Stimulated activated CD4-positive, alpha-beta T cell treated with anti-CD3 and anti-CD28 coated beads, Interleukin-4, amount 100 ng/mL, for 1 hour (primary cell): ENCODE measurements around the gene RAD54L2.
"Not testable (repeated sequence)": the region's sequence is repeated elsewhere in the genome, so short reads cannot be mapped to it uniquely, and the experiment has no call there.

Experiments used
- DNase-seq: peaks from one replicate; pipeline ENCODE4 v3.0.0-alpha.2; 2020

Gene RAD54L2, protein sequence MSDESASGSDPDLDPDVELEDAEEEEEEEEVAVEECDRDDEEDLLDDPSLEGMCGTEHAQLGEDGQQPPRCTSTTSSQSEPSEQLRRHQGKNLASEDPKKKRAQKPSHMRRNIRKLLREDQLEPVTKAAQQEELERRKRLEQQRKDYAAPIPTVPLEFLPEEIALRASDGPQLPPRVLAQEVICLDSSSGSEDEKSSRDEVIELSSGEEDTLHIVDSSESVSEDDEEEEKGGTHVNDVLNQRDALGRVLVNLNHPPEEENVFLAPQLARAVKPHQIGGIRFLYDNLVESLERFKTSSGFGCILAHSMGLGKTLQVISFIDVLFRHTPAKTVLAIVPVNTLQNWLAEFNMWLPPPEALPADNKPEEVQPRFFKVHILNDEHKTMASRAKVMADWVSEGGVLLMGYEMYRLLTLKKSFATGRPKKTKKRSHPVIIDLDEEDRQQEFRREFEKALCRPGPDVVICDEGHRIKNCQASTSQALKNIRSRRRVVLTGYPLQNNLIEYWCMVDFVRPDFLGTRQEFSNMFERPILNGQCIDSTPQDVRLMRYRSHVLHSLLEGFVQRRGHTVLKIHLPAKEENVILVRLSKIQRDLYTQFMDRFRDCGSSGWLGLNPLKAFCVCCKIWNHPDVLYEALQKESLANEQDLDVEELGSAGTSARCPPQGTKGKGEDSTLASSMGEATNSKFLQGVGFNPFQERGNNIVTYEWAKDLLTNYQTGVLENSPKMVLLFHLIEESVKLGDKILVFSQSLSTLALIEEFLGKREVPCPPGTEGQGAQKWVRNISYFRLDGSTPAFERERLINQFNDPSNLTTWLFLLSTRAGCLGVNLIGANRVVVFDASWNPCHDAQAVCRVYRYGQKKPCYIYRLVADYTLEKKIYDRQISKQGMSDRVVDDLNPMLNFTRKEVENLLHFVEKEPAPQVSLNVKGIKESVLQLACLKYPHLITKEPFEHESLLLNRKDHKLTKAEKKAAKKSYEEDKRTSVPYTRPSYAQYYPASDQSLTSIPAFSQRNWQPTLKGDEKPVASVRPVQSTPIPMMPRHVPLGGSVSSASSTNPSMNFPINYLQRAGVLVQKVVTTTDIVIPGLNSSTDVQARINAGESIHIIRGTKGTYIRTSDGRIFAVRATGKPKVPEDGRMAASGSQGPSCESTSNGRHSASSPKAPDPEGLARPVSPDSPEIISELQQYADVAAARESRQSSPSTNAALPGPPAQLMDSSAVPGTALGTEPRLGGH (N-terminal part only)

DNA sequence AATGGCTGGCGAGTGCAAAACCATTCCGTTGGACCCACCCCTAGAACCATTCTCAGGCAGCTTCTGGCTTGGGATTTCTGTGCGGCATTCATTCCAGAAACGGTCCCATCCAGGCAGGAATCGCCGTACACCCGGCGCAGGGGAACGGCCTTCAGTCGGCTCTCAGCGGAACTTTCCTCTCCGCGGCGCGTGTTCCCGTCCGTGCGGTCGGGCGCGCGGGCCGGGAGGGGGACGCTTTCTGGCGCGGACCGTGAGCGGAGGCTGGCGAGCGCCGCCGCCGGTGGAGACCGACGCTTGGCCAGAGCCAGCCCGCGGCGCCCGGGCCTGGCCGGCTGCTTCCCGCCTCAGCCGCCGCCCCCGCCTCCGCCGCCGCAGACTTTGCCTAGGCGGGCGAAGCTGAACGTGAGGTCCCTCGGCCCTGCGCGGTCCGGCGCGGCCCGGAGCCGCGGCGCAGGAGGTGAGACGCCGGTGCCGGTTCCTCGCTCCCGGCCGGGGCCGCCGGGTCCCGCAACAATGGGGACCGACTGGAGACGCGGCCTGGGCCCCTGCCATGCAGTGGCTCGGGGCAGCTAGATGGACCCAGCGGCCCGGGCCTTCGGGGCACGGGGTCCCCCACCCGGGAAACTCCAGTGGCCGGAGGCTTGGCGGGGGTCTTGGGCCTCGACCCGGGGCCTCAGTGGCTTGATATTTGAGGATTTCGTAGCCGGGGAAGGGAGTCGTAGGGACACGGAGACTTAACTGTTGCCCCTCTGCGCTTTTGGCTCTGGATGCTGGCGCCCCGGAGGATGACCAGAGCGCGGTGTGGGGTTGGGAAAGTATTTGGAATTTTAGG is at the start of gene RAD54L2:
TSS of gene RAD54L2 (plus strand) at position 261 of the 832 bp plus-strand sequence. CDS start 51,702 bp downstream, outside the sequence.
- DNase-seq, result peak; percentile 82

DNA sequence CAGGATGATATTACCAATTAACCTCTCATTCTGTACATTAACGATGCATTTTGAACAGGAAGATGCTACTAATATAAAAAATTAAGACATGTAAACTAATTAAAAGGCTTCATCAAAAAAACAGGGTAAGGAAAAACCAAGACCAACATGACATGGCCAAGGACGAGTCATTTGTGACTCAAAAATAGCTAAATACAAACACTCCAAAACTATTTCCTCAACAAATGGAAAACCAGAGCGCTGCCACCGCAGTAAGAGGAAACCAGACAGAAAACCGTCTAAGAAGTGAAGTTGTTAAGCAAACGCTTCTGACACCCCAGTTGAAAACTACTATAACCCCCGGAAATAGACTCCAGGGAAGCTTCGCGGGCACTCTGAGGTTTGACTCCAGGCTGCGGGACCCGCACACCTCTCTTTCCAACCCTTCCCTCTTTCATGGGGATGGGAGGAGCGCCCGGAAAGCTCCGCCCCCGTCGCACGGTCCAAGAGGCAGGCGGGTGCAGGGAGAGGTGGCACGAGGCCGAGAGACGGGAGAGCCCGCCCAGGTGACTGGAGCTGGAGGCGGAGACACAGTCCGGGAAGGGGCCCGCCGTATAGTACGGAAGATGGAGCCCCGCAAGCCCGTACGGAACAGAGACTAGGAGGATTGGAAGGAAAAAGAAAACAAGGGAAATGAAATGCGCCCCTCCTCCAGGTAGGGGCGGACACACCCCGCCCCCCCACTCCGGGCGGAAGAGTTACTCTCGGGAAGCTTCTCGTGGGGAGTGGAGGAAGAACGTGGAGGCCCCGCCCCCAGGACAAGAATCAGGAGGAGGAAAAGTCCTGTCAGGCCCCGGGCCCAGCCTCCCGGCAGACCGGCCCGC is 39.4 kb upstream of the RAD54L2 start:
- DNase-seq, result peak; percentile 82

DNA sequence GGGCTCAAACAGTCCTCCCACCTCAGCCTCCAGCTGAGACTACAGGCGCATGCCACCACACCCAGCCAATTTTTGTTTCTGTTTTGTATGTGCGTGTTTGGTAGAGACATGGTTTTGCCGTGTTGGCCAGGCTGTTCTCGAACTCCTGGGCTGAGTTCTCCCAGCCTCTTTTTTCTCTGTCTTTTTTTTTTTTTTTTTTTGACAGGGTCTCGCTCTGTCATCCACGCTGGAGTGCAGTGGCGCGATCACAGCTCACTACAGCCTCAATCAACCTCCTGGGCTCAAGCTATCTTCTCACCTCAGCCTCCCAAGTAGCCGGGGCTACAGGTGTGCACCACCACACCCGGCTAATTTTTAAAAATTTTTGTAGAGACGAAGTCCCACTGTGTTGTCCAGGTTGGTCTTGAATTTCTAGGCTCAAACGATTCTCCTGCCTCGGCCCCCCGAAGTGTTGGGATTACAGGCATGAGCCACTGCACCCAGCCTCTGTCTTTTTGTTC is 37.8 kb upstream of the RAD54L2 start:
- DNase-seq, result no peak

DNA sequence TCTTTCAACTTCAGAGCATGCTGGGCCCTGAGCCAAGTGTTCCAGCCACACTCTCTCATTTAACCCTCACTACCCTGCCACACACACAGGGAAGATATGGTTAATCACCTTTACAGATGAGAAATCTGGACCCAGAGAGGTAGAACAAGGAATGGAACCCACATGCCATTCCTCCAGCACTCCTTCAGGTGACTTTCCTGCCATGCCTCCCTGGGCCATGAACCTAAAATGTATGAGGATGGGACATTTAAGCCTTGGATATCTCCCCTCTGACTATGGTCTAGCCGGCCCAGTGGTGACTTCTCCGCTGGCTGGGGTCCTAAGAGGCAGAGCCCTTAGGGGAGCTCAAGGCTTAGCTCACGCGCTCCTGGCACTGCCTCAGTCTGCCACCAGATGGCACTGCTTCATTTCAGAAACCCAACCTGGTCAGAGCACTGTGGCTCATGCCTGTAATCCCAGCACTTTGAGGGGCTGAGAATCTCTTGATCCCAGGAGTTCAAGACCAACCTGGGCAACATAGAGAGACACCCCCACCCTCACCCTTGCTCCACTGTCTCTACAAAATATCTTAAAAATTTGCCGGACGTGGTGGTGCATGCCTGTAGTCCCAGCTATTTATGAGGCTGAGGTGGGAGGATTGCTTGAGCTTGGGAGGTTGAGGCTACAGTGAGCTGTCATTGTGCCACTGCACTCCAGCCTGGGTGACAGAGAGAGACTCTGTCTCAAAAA is 36.5 kb upstream of the RAD54L2 start:
- DNase-seq, result peak; percentile 80

DNA sequence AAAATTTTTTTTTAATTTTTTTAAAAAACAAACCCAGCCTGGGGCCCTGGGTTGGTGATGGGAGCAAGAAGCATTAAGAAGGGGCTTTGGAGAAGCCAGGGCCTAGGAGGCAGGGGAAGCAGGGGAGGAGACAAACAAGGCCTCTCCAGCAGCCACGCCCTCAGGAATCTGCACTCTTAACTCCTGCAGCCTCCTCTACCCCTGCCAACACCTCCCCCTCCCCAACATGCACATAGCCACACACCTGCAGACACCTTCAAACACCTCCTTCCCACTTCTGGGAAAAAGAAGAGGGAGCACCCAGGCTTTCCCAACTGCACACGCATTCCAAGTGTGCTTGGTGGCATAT is 36.0 kb upstream of the RAD54L2 start:
- no peak for DNase-seq

DNA sequence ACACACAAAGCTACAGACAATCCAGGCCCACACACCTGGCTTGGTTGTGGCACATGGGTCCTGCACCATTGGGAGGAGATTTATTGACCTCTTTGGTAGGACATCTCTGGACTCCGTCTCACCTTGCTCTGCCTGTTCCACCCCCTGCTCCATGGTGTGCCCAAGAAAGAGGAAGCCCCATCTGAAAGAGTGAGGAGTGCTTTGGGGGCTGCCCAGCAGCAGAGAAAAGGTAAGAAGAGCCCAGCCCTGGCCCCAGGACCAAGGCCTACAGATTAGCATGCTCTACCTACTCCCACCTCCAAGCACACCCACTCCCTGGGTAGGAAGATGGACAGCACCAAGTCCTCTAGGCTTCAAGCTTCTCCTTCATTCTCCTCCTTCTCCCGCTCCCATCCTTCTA is 35.5 kb upstream of the RAD54L2 start:
- DNase-seq, result no peak

DNA sequence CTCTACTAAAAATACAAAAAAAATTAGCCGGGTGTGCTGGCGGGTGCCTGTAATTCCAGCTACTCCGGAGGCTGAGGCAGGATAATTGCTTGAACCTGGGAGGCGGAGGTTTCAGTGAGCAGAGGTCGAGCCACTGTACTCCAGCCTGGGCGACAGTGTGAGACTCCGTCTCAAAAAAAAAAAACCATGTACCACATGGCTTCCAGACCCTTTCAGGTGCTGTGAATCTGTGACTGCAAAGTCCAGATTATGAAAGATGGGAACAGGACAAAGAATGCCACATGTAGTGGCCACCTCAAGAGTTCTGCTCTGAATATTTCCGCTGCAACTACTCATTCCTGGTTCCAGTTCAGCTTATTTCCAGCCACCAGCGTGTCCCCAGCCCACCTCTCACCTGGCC is 30.3 kb upstream of the RAD54L2 start:
- DNase-seq, result no peak

DNA sequence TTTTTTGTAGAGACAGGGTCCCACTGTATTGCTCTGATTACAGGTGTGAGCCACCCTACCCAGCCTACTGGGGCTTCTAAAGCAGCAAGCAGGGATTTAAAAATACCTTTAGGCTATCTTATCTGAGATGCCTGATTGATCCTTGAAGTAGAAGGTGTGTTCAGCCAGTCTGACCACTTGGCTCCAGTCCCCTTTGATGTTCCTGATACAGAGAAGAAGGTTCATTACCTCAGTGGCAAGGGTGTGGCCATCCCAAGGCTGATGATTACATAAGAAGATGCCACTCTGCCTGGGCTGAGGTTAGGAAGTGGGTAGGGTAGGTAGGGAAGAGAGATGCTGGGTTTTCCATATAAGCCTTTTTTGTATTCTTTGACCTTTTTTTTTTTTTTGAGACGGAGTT is 27.5 kb upstream of the RAD54L2 start:
- no peak for DNase-seq

DNA sequence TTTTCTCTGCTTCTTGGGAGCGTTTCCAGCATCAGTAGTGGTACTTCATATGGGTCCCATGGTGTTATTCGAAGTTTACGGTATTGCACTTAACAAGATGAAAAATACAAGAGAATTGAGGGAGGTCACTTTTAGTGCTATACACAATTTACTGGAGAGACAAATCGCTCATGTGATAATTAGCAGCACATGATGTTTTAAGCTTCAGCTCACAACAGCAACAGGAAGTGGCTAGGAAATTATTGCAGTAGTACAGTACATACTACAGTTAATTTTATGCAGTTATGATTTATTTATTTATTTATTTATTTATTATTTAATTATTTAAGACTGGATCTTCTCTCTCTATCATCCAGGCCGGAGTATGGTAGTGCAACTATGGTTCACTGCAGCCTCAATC is 24.3 kb upstream of the RAD54L2 start:
- DNase-seq, result no peak

DNA sequence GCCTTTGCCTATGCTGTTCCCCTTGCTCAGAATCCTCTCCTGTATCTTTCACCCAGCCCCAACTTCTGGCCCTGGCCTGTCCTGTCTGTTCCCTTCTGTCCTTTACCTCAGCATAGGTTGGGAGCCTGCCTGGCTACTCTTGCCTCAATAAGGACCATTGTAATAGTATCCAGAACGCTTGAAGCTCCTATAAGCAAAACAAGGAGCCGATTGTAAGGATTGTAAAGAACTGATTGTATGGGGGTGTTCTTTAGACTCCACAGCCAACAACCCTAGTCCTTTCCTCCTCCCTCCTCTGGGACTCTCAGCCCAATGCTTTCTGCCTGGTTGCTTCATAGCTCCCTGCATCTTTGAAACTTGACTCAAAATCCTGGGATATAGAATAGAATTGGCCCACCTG is 18.7 kb upstream of the RAD54L2 start:
- no peak for DNase-seq

DNA sequence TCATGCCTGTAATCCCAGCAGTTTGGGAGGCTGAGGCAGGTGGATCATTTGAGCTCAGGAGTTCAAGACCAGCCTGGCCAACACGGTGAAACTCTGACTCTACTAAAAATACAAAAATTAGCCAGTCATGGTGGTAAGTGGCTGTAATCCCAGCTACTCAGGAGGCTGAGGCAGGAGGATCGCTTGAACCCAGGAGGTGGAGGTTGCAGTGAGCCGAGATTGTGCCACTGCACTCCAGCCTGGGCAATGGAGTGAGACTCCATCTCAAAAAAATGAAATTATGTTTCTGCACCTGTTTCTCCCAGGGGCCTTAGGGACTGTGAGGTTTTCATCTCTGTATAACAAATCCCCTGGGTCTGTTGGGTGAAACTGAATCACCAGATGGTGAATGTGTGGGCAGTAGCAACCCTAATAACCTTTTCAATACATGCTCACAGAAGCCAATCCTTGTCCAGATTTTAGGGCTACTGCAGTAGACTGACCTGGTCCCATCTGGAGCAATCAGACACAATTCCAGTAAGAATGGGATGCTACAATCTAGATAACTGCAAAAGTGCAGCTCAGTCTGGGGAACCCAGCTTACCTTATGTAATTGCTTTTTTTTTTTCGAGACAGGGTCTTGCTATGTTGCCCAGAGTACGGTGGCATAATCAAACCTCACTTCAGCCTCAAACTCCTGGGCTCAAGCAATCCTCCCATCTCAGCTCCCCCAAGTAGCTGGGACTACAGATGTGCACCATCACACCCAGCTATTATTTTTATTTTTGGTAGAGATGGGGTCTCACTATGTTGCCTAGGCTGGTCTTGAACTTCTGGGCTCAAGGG is 17.4 kb upstream of the RAD54L2 start:
- DNase-seq, result not testable (repeated sequence)

DNA sequence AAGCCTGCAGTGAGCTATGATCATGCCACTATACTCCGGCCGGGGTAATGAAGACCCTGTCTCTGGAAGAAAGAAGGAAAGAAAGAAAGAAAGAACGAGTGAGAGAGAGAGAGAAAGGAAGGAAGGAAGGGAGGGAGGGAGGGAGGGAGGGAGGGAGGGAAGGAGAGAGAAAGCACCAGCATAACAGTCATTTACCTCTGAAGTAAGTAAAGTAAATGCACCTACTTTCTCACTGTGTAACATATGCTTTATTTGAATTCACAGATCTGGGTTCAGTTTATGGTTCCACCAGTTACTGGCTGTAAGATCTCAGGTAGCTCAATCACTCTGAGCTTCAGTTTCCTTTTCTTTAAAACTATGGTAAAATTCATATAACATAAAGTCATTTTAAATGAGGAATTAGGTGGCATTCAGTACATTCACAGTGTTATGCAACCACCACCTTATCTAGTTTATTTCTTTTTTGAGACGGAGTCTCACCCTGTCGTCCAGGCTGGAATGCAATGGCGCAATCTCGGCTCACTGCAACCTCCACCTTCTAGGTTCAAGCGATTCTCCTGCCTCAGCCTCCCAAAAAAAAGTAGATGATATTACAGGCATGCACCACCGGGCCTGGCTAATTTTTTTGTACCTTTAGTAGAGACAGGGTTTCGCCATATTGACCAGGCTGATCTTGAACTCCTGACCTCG is 16.1 kb upstream of the RAD54L2 start:
- DNase-seq, result no peak

DNA sequence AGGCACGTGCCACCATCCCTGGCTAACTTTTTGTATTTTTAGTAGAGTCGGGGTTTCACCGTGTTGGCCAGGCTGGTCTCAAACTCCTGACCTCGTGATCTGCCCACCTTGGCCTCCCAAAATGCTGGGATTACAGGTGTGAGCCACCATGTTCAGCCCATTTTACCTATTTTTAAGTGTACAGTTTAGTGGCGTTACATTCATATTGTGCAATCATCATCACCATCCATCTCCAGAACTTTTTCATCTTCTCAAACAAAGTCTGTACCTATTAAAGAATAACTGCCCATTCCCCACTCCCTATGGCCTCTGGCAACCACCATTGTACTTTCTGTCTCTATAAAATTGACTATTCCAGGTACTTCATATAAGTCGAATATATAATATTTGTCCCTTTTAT is 13.6 kb upstream of the RAD54L2 start:
- DNase-seq, result not testable (repeated sequence)

DNA sequence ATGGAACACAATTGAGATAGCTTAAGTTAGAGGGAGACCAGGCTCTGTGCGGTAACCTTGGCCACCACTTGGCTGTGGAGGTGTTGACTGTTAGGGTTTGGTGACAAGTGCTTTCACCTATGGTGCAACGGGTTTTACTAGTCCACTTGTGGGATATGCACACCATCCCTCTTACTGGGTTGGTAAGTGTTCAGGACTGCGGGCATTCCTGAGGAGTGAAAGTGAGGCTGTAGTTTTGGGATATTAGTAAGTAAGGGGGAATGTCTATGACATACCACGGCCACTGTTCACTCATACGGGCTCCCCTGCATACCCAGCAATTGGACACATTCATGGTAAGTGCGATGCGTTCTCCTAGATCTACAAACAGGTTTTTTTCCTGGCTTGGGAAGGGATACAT is 8.0 kb upstream of the RAD54L2 start:
- no peak for DNase-seq

DNA sequence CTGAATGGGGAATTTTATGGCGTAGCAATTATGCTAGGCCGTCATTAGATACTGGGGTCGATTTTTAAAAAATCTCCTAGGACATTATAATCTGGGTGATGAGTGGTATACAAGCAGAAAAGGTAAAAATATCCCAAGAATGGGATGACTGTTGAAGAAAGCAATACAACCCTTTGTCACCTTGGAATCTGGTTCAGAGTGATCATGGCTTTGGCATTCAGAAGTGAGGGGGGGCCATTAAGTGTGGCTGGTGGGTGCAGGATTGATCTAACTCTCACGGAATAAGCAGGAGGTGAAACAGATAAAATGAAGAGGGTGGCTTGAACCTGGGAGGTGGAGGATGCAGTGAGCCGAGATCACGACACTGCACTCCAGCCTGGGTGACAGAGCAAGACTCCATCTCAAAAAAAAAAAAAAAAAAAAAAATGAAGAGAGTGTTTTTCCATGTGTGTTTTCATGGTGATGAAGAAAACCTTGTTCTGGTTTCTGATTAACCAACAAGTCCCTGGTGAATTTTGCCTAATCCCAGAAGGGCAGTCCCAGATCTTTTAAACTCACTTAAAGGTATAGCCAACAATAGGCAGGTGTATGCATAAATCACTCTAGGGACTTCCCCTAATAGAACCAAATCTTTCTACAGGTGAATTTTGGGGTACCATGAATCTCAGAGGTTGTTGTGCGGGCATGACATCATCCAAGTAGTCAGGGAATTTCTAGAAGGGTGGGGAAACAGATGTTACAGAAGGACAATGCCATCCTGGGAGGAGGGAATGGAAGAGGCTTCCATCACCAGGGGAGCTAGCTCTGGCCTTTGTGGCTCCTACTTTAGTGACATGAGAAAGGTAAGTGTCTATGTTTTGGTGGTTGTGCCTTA is 3.1 kb upstream of the RAD54L2 start:
- DNase-seq, result no peak

DNA sequence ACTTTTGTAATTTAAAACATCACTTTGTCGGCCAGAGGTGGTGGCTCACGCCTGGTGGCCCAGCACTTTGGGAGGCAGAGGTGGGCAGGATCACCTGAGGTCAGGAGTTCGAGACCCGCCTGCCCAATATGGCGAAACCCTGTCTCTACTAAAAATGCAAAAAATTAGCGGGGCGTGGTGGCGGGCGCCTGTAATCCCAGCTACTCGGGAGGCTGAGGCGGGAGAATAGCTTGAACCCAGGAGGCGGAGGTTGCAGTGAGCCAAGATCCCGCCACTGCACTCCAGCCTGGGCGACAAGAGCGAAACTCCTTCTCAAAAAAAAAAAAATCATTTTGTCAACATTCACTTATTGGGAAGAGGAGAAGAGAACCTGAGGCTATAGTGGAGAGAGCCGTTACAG is 888 bp upstream of the RAD54L2 start:
- DNase-seq, result not testable (repeated sequence)

DNA sequence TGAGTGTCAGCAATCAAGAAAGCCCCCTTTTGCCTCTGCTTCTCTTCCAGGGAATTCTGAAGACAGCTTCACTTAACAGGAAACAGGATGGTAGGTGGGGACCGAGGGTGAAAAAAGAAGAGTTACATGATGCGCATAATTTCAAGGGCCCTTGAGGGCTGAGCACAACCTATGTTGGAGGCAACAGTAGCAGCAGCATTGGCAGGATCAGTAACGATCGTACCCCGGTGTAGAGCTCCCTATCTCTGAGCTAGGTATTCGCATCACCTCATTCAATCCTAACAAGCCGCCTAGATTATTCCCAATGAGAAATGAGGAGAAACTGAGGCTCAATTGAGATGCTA is 432 bp upstream of the RAD54L2 start:
- no peak for DNase-seq
